A673 (cell line): Measurements from ENCODE around the gene STXBP5.

ENCODE experiments used
- CTCF ChIP-seq: fragments of 300-800, 200-600 bp; sonication (generic); conservative IDR thresholded peaks from 2 replicates; pipeline ENCODE4 v1.5.1; 2017; ENCODE audit warnings: low read depth, mild to moderate bottlenecking, antibody characterized with exemption, low read length, moderate library complexity, mixed read lengths
- EZH2 ChIP-seq: fragments of 200-600 bp; sonication (generic); IDR thresholded peaks from 2 replicates; pipeline ENCODE4 v1.6.1; 2017; ENCODE audit warnings: borderline replicate concordance, low read depth, mild to moderate bottlenecking, mixed read lengths, antibody characterized with exemption, low read length; ENCODE audit not compliant: poor library complexity, severe bottlenecking

GRCh38 chr6:147345902-147346301 is 141.7 kb downstream of the STXBP5 start:
- no peak for TF ChIP-seq CTCF
- no peak for TF ChIP-seq EZH2
